HEK293T (cell line): ENCODE data around the gene ARF1.

Experiments
- CTCF ChIA-PET: fragments of 350-600 bp; formaldehyde crosslinking; extraction: SDS; loops from one replicate; lab custom pipeline; 2021; ENCODE audit warnings: antibody characterized with exemption, inconsistent platforms; lab: Yijun Ruan, JAX
- POLR2A ChIA-PET: fragments of 350-600 bp; formaldehyde crosslinking; extraction: SDS; loops from one replicate; lab custom pipeline; 2020; ENCODE audit warnings: antibody characterized with exemption, inconsistent platforms; lab: Yijun Ruan, JAX
- DNase-seq: peaks from one replicate; pipeline ENCODE4 v3.0.0; 2012; ENCODE audit warnings: mixed read lengths; ENCODE audit errors: extremely low spot score
- ARNT ChIP-seq: fragments of 450-650 bp; IDR thresholded peaks from 2 replicates; pipeline ENCODE4 v1.6.1; 2017; ENCODE audit warnings: mild to moderate bottlenecking
- BHLHE40 ChIP-seq: fragments of 450-650 bp; IDR thresholded peaks from 2 replicates; pipeline ENCODE4 v1.6.1; 2016; ENCODE audit warnings: mild to moderate bottlenecking, moderate library complexity, borderline replicate concordance
- CTBP1 ChIP-seq: fragments of 450-650 bp; IDR thresholded peaks from 2 replicates; pipeline ENCODE4 v1.6.1; 2016; ENCODE audit warnings: borderline replicate concordance
- ELF4 ChIP-seq: fragments of 450-650 bp; IDR thresholded peaks from 2 replicates; pipeline ENCODE4 v1.6.1; 2017; ENCODE audit warnings: antibody characterized with exemption
- FOXA1 ChIP-seq: fragments of 450-650 bp; IDR thresholded peaks from 2 replicates; pipeline ENCODE4 v1.6.1; 2016; ENCODE audit warnings: mild to moderate bottlenecking
- FOXK2 ChIP-seq: fragments of 450-650 bp; IDR thresholded peaks from 2 replicates; pipeline ENCODE4 v1.6.1; 2016; ENCODE audit warnings: mild to moderate bottlenecking
- FOXM1 ChIP-seq: fragments of 450-650 bp; IDR thresholded peaks from 2 replicates; pipeline ENCODE4 v1.6.1; 2017; ENCODE audit warnings: mild to moderate bottlenecking, borderline replicate concordance
- HDGF ChIP-seq: fragments of 450-650 bp; IDR thresholded peaks from 2 replicates; pipeline ENCODE4 v1.6.1; 2017; ENCODE audit warnings: antibody characterized with exemption, borderline replicate concordance
- L3MBTL2 ChIP-seq: fragments of 450-650 bp; conservative IDR thresholded peaks from 2 replicates; pipeline ENCODE4 v1.6.1; 2016; ENCODE audit warnings: mild to moderate bottlenecking
- LEF1 ChIP-seq: fragments of 450-650 bp; IDR thresholded peaks from 2 replicates; pipeline ENCODE4 v1.6.1; 2017; ENCODE audit warnings: mild to moderate bottlenecking, borderline replicate concordance
- NFRKB ChIP-seq: fragments of 450-650 bp; IDR thresholded peaks from 2 replicates; pipeline ENCODE4 v1.6.1; 2016; ENCODE audit warnings: mild to moderate bottlenecking, moderate library complexity
- SP1 ChIP-seq: fragments of 450-650 bp; IDR thresholded peaks from 2 replicates; pipeline ENCODE4 v1.6.1; 2017
- SUZ12 ChIP-seq: fragments of 450-650 bp; IDR thresholded peaks from 2 replicates; pipeline ENCODE4 v1.6.1; 2016; ENCODE audit warnings: mild to moderate bottlenecking
- TARDBP ChIP-seq: fragments of 450-650 bp; IDR thresholded peaks from 2 replicates; pipeline ENCODE4 v1.6.1; 2016
- ZNF384 ChIP-seq: fragments of 450-650 bp; IDR thresholded peaks from 2 replicates; pipeline ENCODE4 v1.6.1; 2016
- TF ChIP-seq, protein P1 (sequence below): fragments of 450-650 bp; IDR thresholded peaks from 2 replicates; pipeline ENCODE4 v1.6.1; 2016

Gene ARF1

DNA sequence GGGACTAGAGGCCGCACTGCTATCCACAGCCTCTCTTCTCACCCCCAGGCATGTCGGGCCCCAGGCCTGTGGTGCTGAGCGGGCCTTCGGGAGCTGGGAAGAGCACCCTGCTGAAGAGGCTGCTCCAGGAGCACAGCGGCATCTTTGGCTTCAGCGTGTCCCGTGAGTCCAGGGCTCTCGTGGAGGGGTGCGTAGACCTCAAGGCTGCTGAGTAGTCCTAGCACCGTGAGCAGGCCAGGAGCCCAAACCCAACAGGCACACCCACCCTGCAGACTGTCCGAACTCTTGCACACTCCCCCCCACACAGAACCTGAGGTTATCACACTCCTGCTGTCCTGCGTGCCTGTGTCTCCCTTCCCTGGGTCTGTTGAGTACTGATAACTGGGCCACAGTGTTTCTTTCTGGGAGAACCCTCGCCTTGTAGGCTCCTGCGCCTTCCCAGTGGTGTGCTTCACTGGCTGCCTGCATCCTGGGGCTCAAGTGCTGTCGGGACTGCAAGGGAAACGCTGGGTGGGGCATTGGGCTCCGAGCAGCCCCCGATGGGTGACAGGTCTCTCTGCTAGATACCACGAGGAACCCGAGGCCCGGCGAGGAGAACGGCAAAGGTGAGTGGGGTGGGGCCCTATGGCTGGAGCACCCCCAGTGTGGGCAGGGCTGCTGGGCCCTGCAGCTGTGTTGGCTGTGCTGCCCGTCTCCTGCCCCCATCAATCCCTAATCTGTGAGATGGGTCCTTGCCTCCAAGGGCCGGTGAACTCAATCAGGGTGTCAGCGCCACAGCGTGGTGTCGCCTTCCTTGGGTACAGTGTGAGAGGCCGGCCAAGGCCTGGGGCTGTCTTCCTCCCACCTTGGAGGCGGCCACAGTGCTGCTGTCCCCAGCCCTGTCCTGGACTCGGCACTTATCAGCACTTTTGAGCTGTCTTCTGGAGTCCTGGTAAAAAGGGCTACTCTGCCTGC lies 63.2 kb downstream of the ARF1 start:
- CTCF ChIA-PET = no interaction called here

DNA sequence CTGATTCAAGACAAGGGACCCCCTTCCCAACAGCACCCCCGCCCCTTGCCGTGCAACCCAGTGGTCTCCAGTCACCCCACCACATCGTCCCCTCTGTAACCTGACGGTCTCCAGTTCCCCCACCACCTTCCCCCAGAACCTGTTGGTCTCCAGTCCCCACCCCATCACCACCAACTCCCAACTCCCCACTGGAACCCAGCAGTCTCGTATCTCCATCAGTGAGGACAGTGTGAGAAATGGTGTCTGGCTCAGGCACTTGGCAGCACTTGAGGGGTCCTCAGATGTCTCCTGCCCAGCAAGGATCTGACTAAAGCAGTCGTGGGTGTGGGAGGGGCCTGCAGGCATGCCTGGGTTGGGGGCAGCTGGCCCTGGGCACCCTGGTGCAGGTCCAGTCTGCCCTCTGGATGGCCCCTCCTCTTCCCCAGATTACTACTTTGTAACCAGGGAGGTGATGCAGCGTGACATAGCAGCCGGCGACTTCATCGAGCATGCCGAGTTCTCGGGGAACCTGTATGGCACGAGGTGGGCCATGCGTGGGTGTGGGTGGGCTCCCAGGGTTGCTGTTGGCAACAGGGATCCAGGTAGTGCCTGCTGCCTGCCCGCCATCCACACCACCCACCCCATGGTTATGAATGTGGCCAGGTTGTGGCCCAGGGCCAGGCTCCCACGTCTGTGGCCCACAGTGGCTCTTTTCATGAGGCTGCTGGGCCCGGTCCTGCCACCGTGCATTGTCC lies 64.1 kb downstream of the ARF1 start:
- no peak for TF ChIP-seq FOXA1
- TF ChIP-seq SP1 = no peak
- no peak for TF ChIP-seq SUZ12
- TF ChIP-seq L3MBTL2 = no peak
- no peak for TF ChIP-seq HDGF
- POLR2A ChIA-PET = interaction anchor here (0.6 kb wide), 1 partner anchor 34 kb away, joined by 3 read pairs; no protein-coding TSS in a partner anchor
- no peak for DNase-seq
- CTCF ChIA-PET = no interaction called here

More for the DNA sequence above, 63.2 kb downstream of the ARF1 start:
- TF ChIP-seq NFRKB = no peak
- TF ChIP-seq FOXM1 = no peak
- no peak for TF ChIP-seq FOXK2
- TF ChIP-seq CTBP1 = no peak
- TF ChIP-seq, protein P1, sequence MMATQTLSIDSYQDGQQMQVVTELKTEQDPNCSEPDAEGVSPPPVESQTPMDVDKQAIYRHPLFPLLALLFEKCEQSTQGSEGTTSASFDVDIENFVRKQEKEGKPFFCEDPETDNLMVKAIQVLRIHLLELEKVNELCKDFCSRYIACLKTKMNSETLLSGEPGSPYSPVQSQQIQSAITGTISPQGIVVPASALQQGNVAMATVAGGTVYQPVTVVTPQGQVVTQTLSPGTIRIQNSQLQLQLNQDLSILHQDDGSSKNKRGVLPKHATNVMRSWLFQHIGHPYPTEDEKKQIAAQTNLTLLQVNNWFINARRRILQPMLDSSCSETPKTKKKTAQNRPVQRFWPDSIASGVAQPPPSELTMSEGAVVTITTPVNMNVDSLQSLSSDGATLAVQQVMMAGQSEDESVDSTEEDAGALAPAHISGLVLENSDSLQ = no peak
- TF ChIP-seq SUZ12 = no peak
- no peak for TF ChIP-seq LEF1
- no peak for TF ChIP-seq ARNT
- no peak for TF ChIP-seq BHLHE40
- POLR2A ChIA-PET = interaction anchor here (0.6 kb wide), 1 partner anchor 33 kb away, joined by 3 read pairs; no protein-coding TSS in a partner anchor
- no peak for DNase-seq

DNA sequence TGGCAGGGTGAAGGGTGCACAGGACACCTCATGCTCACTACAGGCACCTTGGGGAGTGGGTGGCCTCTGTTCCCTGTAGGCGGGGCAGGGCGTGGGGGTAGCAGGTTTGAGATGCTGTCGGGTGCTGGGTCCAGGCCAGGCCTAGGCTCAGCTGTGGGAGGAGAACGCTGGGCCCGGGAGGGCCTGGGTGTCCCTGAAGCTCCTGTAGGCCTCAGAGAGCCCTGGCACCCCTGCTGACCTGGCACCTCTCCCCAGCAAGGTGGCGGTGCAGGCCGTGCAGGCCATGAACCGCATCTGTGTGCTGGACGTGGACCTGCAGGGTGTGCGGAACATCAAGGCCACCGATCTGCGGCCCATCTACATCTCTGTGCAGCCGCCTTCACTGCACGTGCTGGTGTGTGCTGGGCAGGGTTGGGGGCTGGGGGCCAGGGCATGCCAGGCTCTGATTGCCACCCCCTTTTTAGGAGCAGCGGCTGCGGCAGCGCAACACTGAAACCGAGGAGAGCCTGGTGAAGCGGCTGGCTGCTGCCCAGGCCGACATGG lies 64.7 kb downstream of the ARF1 start:
- TF ChIP-seq SUZ12 (no peak), HDGF (0 out of 2 replicates have a peak, but pooled peaks have one; percentile 13)
- no peak for DNase-seq
- CTCF ChIA-PET = no interaction called here
- POLR2A ChIA-PET = no interaction called here

DNA sequence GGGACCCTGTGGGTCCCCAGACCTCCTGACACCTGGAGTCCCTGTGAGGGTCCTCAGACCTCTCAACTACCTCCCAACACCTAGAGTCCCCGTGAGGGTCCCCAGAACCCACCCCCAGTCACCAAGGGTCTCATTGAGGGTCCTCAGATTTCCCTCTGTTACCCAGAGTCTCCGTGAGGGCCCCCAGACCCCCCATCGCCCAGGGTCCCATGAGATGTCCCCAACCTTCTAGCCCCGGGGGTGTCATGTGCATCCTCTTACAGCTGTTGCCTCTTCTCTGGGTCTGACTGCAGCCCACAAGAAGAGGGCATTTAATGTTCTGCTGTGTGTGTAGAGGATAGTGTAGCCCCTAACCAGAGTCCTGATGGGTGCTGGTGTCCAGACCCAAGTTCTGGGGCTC lies 65.3 kb downstream of the ARF1 start:
- TF ChIP-seq HDGF (no peak), SP1 (no peak), TARDBP (no peak), LEF1 (no peak), ARNT (no peak), NFRKB (no peak), CTBP1 (no peak), SUZ12 (no peak), L3MBTL2 (no peak), ELF4 (no peak), FOXK2 (no peak), FOXA1 (no peak), ZNF384 (no peak), BHLHE40 (no peak), FOXM1 (no peak)
- TF ChIP-seq, protein P1 = no peak
- ChIA-PET POLR2A (interaction anchor here (7.2 kb wide), 1 partner anchor 17 kb away, joined by 55 read pairs; the partner anchor contains the start of gene IBA57), CTCF (no interaction called here)
- no peak for DNase-seq

DNA sequence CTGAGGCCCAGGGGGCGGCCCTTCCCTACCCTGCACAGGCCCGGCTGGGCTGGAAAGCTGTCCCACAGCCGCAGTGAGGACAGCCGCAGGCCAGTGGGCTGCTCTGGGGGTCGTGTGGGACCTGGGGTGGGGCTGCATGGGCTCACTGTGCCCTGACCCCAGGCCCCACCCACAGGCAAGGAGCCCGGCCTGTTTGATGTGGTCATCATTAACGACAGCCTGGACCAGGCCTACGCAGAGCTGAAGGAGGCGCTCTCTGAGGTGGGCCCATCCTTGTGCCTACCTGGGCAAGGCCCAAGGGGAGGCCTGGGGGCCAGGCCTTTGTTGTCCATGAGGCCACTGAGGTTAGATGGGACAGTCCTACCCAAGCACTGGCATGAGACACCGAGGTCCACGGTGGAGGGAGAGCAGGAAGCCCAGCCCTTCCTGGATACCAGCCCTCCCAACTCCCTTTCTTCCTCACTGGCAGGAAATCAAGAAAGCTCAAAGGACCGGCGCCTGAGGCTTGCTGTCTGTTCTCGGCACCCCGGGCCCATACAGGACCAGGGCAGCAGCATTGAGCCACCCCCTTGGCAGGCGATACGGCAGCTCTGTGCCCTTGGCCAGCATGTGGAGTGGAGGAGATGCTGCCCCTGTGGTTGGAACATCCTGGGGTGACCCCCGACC lies 65.8 kb downstream of the ARF1 start:
- CTCF ChIA-PET = no interaction called here
- POLR2A ChIA-PET = interaction anchor here (0.9 to 7.2 kb wide), 2 partner anchors 8 to 16 kb away, joined by 4 to 55 read pairs; partner anchors contain the start of genes GUK1 and IBA57
- DNase-seq = no peak

More for the DNA sequence above, 65.8 kb downstream of the ARF1 start:
- no peak for TF ChIP-seq SUZ12
- no peak for TF ChIP-seq FOXK2
- no peak for TF ChIP-seq ELF4
- TF ChIP-seq FOXM1 = no peak
- no peak for TF ChIP-seq TARDBP
- TF ChIP-seq LEF1 = no peak
- no peak for TF ChIP-seq BHLHE40
- TF ChIP-seq L3MBTL2 = no peak
- TF ChIP-seq ZNF384 = no peak
- TF ChIP-seq NFRKB = no peak
- TF ChIP-seq FOXA1 = no peak
- TF ChIP-seq, protein P1 = no peak
- no peak for TF ChIP-seq HDGF
- no peak for TF ChIP-seq SP1
